MM.1S (cell line): ENCODE measurements around the gene ADARB2.

Experiments used
- DNase-seq: peaks from one replicate; pipeline ENCODE4 v3.0.0-alpha.2; 2015
- H2AFZ ChIP-seq: fragments of 300-600 bp; sonication (generic); 2 replicates; pipeline ENCODE4 v1.6.0; 2016; ENCODE audit warnings: antibody characterized with exemption, low read length
- H3F3A ChIP-seq: fragments of 300-600 bp; sonication (generic); 2 replicates; pipeline ENCODE4 v1.6.1; 2016; ENCODE audit warnings: mild to moderate bottlenecking, antibody characterized with exemption, low read length, moderate library complexity, mixed read lengths; ENCODE audit not compliant: insufficient read depth
- H3K27ac ChIP-seq: fragments of 300-600 bp; sonication (generic); 2 replicates; pipeline ENCODE4 v1.5.1; 2016; ENCODE audit warnings: mild to moderate bottlenecking, low read length
- H3K27me3 ChIP-seq: fragments of 300-600 bp; sonication (generic); replicated peaks from 2 replicates; pipeline ENCODE4 v1.6.0; 2016; ENCODE audit warnings: low read length; ENCODE audit not compliant: insufficient read depth
- H3K36me3 ChIP-seq: fragments of 300-600 bp; sonication (generic); replicated peaks from 2 replicates; pipeline ENCODE4 v1.6.1; 2016; ENCODE audit warnings: mild to moderate bottlenecking, low read length, mixed read lengths; ENCODE audit not compliant: insufficient read depth
- H3K4me1 ChIP-seq: fragments of 300-600 bp; sonication (generic); 2 replicates; pipeline ENCODE4 v1.6.1; 2016; ENCODE audit warnings: low read length, mixed read lengths
- H3K4me2 ChIP-seq: fragments of 300-600 bp; sonication (generic); 2 replicates; pipeline ENCODE4 v1.6.0; 2016; ENCODE audit warnings: low read depth, low read length
- H3K4me3 ChIP-seq: fragments of 300-600 bp; sonication (generic); 2 replicates; pipeline ENCODE4 v1.5.1; 2016; ENCODE audit warnings: low read length, mixed read lengths
- H3K79me2 ChIP-seq: fragments of 300-600 bp; sonication (generic); 2 replicates; pipeline ENCODE4 v1.6.1; 2016; ENCODE audit warnings: mixed run types, low read length, mixed read lengths
- H3K9ac ChIP-seq: fragments of 300-600 bp; sonication (generic); 2 replicates; pipeline ENCODE4 v1.6.1; 2016; ENCODE audit warnings: low read length, mixed read lengths
- H3K9me2 ChIP-seq: fragments of 300-600 bp; sonication (generic); replicated peaks from 2 replicates; pipeline ENCODE4 v1.6.1; 2016; ENCODE audit warnings: mild to moderate bottlenecking, low read length, mixed read lengths; ENCODE audit not compliant: insufficient read depth
- H3K9me3 ChIP-seq: fragments of 300-600 bp; sonication (generic); replicated peaks from 2 replicates; pipeline ENCODE4 v1.6.1; 2016; ENCODE audit warnings: mild to moderate bottlenecking, low read length, mixed read lengths; ENCODE audit not compliant: insufficient read depth
- H4K20me1 ChIP-seq: fragments of 300-600 bp; sonication (generic); 2 replicates; pipeline ENCODE4 v1.6.1; 2016; ENCODE audit warnings: mild to moderate bottlenecking, low read length, moderate library complexity, mixed read lengths; ENCODE audit not compliant: insufficient read depth
- CTCF ChIP-seq: fragments of 300-600 bp; sonication (generic); IDR thresholded peaks from 2 replicates; pipeline ENCODE4 v1.5.1; 2016; ENCODE audit warnings: antibody characterized with exemption, low read length, mixed read lengths
- EZH2 ChIP-seq: fragments of 300-600 bp; sonication (generic); optimal IDR thresholded peaks from 2 replicates; pipeline ENCODE3; 2017; ENCODE audit warnings: low read depth, mild to moderate bottlenecking, antibody characterized with exemption, low read length, mixed read lengths
- EZH2phosphoT487 ChIP-seq: fragments of 300-600 bp; sonication (generic); IDR thresholded peaks from 2 replicates; pipeline ENCODE4 v1.6.1; 2018; ENCODE audit warnings: antibody characterized with exemption, low read length

ADARB2 gene

GRCh38 chr10:1168763-1169162 lies 568.6 kb downstream of the ADARB2 start:
- Histone ChIP-seq H3K9me3 (no peaks in the 10 kb centered on the region), H3K27me3 (peaks cover 6% of the 10 kb centered on the region; the same call in 1 of the 2 replicates), H3K4me1 (no peaks in the 10 kb centered on the region), H2AFZ (no peak overlapping the region), H3K9me2 (no peaks in the 10 kb centered on the region), H4K20me1 (no peaks in the 10 kb centered on the region), H3K36me3 (no peaks in the 10 kb centered on the region), H3F3A (no peaks in the 10 kb centered on the region), H3K4me3 (no peak overlapping the region), H3K4me2 (no peak overlapping the region), H3K27ac (no peak overlapping the region), H3K9ac (no peak overlapping the region), H3K79me2 (no peaks in the 10 kb centered on the region)
- DNase-seq: no peak
- TF ChIP-seq EZH2phosphoT487: no peak
- no peak for TF ChIP-seq EZH2
- TF ChIP-seq CTCF: no peak

DNA sequence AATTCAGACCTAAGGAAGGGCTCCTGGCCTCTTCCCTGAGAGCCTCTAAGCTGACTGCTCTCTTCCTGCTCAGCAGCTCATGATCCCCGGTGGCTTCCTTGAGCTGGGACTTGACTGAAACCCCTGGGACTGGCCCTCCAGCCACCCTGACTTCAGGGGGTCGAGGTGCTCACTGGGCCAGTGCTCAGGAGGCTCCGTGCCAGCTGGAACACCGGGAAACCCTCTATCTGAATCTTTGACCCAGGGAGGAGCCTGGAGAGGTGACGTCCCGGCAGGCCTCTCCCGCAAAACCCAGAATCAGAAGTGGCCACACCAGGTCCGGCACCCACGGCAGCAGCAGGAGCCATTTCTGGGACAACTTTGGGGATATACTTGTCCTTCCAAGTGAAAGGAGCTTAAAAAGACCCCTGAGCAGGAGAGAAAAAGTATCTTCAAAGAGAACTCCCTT lies 570.5 kb downstream of the ADARB2 start:
- H3K27me3 ChIP-seq: peaks cover 4% of the 10 kb centered on the region; the same call in 1 of the 2 replicates
- H2AFZ ChIP-seq: no peak overlapping the region
- no peaks in the 10 kb centered on the region for H3K9me3 ChIP-seq
- no peak overlapping the region for H3K4me2 ChIP-seq
- no peak overlapping the region for H3K9ac ChIP-seq
- H3K4me1 ChIP-seq: no peaks in the 10 kb centered on the region
- H3K36me3 ChIP-seq: no peaks in the 10 kb centered on the region
- no peak for DNase-seq
- no peaks in the 10 kb centered on the region for H4K20me1 ChIP-seq
- H3K79me2 ChIP-seq: no peaks in the 10 kb centered on the region
- H3K9me2 ChIP-seq: no peaks in the 10 kb centered on the region
- no peak overlapping the region for H3K27ac ChIP-seq
- TF ChIP-seq CTCF (no peak), EZH2phosphoT487 (no peak), EZH2 (no peak)
- no peak overlapping the region for H3K4me3 ChIP-seq
- H3F3A ChIP-seq: no peaks in the 10 kb centered on the region

DNA sequence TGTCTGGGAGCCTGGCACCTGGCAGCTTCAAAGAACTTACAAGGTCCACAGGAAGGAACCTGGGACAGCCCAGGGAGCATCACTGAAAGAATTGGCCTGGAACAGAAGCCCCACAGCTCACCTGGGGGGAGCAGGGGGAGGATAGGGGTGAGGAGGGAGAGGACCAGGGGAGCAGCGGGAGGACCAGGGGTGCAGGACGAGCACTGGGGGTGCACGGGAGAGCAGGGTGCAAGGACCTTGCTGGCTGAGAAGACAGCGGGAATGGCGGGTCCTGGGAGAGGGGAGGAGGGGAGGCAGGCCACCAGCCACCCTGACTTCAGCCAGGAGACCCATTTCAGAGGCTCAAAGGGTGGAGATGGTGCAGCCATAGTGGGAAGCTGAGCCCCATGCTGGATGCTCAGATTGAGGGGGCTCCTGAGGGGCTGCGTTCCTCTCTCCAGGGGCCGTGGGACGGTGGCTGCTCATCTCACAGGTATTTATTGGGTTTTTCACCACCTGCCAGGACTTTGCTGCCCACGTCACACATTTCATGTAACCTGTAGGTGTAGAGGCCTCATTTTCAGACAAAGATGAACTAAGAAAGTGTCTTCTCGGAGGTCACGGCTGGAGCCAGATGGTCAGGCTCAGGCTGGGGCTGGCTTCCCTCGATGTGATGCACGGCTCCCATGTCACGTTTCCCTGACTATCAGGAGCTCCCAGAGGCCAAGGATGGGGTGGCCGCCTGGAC lies 571.1 kb downstream of the ADARB2 start:
- Histone ChIP-seq H3K9ac (no peak overlapping the region), H3K4me1 (no peaks in the 10 kb centered on the region), H3F3A (no peaks in the 10 kb centered on the region), H3K9me2 (no peaks in the 10 kb centered on the region), H3K4me3 (no peak overlapping the region), H3K9me3 (no peaks in the 10 kb centered on the region), H4K20me1 (no peaks in the 10 kb centered on the region), H2AFZ (no peak overlapping the region), H3K36me3 (no peaks in the 10 kb centered on the region), H3K4me2 (no peak overlapping the region), H3K27ac (no peak overlapping the region), H3K27me3 (peaks cover 3% of the 10 kb centered on the region; the same call in 1 of the 2 replicates), H3K79me2 (no peaks in the 10 kb centered on the region)
- no peak for TF ChIP-seq EZH2
- no peak for TF ChIP-seq CTCF
- TF ChIP-seq EZH2phosphoT487: no peak
- no peak for DNase-seq
